Astrocyte of the spinal cord (primary cell): Measurements from ENCODE around the gene SYT14.

ENCODE experiments used
- DNase-seq: peaks from one replicate; pipeline ENCODE4 v3.0.0; 2011; ENCODE audit warnings: low read depth, low spot score
- H3K4me3 ChIP-seq: 2 replicates; pipeline ENCODE4 v1.5.1; 2011; ENCODE audit warnings: low read depth, mild to moderate bottlenecking, low read length, moderate library complexity
- in situ Hi-C: cut with HindIII; loops from 2 replicates; pipeline ENCODE4 v1.10.0; 2017; ENCODE audit warnings: low sequenced_read_pairs
- TF ChIP-seq, protein P1 (sequence below): IDR thresholded peaks from 2 replicates; pipeline ENCODE4 v1.5.1; 2012; ENCODE audit warnings: low read depth, mild to moderate bottlenecking, low read length, inconsistent platforms

SYT14 gene

GRCh38 chr1:210213335-210213734 lies 275.3 kb downstream of the SYT14 start:
- no peak overlapping the region for H3K4me3 ChIP-seq
- no peak for DNase-seq
- in situ Hi-C loops: no loop called here
- TF ChIP-seq, protein P1, sequence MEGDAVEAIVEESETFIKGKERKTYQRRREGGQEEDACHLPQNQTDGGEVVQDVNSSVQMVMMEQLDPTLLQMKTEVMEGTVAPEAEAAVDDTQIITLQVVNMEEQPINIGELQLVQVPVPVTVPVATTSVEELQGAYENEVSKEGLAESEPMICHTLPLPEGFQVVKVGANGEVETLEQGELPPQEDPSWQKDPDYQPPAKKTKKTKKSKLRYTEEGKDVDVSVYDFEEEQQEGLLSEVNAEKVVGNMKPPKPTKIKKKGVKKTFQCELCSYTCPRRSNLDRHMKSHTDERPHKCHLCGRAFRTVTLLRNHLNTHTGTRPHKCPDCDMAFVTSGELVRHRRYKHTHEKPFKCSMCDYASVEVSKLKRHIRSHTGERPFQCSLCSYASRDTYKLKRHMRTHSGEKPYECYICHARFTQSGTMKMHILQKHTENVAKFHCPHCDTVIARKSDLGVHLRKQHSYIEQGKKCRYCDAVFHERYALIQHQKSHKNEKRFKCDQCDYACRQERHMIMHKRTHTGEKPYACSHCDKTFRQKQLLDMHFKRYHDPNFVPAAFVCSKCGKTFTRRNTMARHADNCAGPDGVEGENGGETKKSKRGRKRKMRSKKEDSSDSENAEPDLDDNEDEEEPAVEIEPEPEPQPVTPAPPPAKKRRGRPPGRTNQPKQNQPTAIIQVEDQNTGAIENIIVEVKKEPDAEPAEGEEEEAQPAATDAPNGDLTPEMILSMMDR: no peak

- H3K4me3 ChIP-seq: no peak overlapping the region
- no peak for DNase-seq
- TF ChIP-seq, protein P1: no peak
- in situ Hi-C loops: no loop called here
Observed at GRCh38 chr1:210214573-210215409, 276.8 kb downstream of the SYT14 start.

DNA sequence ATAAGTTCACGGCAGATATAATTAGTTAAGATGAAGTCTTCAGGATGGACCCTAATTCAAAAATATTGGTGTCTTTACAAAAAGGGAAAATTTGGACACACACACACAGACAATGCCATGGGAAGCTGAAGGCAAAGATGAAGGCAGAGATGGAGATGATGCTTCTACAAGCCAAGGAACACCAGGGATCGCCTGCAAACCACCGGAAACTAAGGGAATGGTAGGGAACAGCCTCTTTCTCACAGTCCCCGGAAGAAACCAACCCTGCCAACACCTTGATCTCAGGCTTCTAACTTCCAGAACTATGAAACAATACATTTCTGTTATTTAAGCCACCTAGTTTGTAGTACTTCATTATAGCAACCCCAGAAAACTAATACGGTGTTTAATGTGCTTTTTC lies 279.5 kb downstream of the SYT14 start:
- no peak overlapping the region for H3K4me3 ChIP-seq
- TF ChIP-seq, protein P1: no peak
- DNase-seq: no peak
- in situ Hi-C loops: no loop called here

DNA sequence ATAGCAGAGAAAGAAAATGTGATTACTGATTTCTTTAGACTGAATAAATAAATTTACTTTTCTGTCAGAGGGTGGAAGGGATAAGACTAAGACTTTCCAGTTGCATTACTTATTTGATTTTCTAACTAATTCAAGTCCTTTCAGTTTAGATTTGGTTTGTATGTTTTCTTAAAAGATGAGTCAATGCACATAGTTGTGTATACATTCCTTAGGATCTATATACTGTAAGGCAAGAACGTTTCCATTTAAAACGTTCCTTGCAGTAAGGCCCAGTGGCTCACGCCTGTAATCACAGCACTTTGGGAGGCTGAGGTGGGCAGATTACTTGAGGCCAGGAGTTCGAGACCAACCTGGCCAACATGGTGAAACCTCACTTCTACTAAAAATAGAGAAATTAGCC lies 280.0 kb downstream of the SYT14 start:
- H3K4me3 ChIP-seq: no peak overlapping the region
- in situ Hi-C loops: no loop called here
- DNase-seq: no peak
- TF ChIP-seq, protein P1: no peak
